COLO668 (cell line): ENCODE measurements around the gene PPP2R5C.
"Not testable (repeated sequence)": the region's sequence is repeated elsewhere in the genome, so short reads cannot be mapped to it uniquely, and the experiment has no call there.

Source experiments
- DNase-seq: peaks from one replicate; lab custom pipeline; 2025; ENCODE audit not compliant: unreplicated experiment; lab: John Stamatoyannopoulos, UW

The PPP2R5C gene

DNA sequence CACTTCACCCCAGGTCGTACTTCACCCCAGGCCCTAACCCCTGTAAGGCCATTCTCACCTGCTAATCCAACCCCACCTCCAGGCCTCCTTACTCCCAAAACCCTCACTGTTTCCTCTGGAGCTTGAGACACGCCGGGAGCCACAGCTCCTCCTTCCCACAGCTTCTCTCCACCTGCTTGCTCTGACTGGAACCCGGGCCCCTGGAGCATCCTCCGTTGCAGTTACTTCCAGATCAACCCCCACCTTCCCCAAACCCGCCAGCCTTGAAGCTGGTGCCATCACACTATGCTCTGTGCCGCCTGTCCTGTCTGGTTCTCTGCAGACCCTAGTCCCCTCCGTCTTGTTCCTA, 34.6 kb upstream of the PPP2R5C start:
- DNase-seq, result no peak

DNA sequence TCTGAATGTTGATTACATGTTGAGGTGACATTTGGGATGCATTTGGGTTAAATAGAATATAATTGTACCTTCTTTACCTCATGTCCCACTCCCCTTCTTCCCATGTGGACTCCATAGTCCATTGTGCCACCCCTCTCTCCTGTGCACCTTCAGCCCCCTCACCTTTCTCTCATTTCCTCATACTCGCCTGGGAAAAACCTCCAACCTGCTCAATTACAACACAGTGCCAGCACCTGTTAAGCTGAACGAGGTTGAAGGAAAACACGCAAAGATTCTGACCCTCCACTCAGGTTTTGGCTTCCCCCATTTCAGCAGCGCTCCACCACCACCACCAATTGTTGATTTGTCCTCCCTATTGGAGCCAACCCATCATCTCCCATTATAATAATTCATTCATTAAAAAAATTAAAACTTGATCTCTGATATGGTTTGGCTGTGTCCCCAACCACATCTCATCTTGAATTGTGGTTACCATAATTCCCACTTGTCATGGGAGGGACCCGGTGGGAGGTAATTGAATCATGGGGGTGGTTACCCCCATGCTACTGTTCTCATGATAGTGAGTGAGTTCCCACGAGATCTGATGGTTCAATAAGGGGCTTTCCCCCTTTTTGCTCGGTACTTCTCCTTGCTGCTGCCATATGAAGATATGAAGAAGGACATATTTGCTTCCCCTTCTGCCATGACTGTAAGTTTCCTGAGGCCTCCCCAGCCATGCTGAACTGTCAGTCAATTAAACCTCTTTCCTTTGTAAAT, 33.7 kb upstream of the PPP2R5C start:
- DNase-seq, result no peak

DNA sequence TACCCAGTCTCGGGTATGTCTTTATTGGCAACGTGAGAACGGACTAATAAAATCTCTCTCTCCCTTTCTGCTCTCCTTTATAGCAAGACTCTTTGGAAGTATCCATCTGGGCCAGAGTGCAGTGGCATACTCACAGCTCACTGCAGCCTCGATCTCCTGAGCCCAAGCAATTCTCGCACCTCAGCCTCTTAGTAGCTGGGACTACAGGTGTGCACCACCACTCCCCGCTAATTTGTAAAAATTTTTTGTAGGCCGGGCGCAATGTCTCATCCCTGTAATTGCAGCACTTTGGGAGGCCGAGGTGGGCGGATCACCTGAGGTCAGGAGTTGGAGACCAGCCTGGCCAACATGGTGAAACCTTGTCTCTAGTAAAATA, 33.2 kb upstream of the PPP2R5C start:
- no peak for DNase-seq

DNA sequence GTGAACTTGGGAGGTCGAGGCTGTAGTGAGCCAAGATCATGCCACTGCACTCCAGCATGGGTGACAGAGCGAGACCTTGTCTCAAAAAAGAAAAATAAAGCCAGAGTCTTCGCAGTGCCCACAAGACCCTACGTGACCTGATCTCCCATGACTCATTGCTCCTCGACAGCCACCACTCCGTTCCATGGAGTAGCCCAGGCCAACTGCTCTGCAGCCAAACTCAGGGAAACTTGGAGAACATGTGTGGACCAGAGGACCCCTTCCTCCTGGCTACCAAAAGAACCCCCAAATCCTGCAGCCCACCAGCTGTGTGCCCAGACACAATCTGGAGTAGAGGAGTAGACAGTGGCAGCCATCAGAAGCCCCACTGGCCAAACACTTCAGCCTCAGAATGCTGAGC, 32.1 kb upstream of the PPP2R5C start:
- DNase-seq, result no peak

DNA sequence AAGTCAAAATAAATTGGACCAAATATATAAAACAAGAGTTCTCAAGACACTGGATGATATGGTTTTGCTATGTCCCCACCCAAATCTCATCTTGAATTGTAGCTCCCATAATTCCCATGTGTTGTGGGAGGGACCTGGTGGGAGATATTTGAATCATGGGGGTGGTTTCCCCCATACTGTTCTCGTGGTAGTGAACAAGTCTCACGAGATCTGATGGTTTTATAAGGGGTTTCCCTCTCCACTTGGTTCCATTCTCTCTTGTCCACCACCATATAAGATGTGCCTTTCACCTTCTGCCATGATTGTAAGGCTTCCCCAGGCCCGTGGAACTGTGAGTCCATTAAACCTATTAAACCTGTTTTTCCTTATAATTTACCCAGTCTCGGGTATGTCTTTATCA, 31.4 kb upstream of the PPP2R5C start:
- not testable (repeated sequence) for DNase-seq

DNA sequence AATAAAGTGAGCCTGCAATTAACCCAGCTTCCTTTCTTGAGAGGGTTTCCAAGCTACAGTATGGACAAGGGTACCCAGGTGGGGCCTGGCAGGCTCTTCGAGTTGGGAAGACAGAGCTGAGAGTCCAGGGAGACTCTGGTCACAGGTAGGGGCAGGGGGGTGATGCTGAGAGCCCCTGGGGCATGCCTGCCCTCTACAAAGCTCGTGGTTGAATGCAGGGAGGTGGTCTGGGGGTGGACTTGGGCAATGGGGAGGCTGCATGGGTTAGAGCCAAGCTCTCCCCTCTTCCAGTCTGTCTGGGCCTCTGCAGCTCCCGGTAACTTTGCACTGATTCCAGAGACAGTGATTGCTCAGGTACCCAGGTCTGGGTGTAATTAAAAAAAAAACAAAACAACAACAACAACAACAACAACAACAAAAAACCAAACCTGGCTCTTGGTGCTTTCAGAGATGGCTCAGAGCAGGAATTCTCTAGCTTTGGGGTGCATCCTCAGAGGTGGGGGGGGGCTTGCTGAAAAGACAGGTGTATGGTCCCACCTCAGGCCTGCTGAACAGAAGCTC, 30.8 kb upstream of the PPP2R5C start:
- DNase-seq, result no peak

DNA sequence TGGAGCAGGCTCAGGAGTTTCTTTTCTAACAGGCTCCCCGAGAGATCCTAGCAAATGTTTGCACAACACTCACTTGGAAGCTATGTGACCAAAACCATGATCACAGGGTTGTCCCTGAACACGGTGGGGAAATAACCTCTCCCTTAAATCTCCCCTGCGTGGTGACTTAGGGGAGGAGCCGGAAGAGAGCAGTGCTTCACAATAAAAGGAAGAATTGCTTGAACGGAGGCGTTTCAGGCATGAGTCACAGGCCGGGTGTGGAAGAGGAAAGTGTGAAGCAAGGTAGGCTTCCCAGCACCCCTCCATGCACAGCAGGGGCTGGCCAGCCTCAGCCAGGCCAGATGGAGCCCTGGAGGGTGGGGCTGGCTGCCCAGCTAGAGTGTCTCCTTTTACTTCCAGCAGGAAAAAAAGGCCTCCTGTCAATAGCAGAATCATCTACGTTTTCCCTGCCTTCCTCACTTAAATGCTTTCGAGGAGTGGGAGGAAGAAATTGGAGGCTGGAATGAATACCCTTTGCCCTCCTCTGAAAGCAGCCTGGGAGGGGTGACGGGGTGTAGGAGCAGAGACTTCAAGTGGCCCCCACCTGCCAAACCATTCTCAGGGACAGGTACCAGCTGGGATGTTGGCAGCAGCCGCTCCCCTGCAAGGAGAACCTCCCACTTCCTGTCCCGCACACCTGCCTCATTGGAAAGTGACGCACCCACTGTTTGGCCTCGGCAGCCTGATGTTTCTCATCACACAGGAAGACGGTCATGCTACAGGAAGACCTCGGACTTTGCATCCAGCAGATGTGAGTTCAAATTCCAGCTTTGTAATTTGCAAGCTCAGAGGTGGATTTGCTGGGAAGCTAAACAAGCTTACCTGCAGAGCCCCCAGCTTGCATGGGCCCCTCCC, 30.1 kb upstream of the PPP2R5C start:
- DNase-seq, result peak; percentile 93

DNA sequence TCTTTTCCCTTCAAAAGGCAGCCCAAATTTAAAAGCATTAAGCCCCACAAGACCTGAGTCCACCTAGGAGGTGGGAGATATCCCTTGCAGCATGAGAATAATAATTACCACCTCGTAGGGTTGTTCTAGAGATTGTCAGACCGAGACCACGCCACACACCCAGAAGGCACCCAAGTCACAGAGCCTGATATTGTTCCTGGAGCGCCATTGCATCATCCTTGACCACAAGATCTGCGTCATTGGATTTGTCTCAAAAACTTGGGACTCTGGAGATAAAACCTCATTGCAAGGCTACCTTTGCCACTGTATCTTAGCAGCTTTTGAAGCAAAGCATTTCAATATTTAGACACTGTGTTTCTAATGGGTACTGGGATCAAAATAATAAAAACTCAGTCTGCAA, 29.4 kb upstream of the PPP2R5C start:
- no peak for DNase-seq

DNA sequence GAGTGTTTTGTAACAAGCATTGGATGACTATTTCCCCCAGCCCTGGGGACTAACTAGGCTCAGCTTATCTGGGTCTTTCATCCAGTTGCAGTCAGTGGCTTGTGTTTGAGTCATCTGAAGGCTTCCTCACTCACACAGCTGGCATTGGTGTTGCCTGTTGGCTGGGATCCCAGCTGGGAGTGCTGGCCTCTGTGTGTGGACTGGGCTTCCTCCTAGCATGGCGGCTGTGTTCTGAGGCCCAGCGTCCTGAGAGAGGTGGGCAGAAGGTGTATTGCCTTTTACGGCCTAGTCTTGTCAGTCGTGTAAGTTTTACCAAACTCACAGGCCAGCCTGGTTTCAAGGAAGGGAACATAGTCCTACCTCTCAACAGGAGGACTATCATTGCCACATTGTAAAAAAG, 28.3 kb upstream of the PPP2R5C start:
- DNase-seq, result no peak

DNA sequence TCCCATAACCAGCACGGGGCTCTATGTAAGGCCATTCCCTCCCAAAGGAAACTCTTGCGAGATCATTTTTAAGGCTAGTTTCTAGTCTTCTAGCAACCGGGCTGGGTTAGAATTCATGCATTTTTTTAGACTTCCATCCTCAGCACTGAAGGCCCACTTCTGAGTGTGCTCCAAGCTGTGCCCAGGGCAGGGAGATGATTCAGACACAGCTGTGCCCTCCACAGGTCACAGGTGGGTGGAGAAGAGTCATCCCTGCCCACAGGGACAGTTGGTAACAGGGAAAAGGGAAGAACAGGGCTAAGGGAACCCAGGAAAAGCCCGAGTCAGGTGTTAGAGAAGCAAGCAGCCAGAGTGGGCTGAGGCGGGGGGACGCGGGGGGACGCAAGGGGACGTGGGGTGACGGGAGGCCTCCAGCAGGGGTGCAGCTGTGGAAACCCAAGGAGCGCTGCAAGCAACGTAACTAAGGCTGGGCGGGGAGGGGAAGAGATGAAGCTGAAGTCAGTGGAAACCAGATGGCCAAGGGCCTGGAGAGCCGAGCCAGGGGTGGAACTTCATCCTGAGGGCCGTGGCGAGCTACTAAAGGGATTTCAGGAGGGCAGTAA, 27.2 kb upstream of the PPP2R5C start:
- no peak for DNase-seq

DNA sequence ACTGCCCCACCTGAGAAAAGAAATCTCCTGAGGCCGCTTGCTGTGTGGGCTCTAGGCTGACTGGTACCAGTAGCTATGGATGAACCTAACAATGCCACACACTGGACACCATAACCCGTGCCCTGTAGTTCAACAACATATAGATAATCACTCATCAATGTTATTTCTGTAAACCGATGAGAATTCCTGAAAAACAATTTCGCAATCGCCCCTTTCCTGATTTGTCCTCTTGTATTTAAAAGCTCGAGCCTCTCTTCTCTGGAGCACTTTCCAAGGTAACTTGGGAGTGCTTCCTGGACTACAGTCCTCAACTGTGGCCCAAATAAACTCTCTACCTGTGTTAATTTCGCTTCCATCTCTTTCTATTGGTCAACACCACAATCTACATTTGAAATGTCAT, 26.1 kb upstream of the PPP2R5C start:
- DNase-seq, result no peak

DNA sequence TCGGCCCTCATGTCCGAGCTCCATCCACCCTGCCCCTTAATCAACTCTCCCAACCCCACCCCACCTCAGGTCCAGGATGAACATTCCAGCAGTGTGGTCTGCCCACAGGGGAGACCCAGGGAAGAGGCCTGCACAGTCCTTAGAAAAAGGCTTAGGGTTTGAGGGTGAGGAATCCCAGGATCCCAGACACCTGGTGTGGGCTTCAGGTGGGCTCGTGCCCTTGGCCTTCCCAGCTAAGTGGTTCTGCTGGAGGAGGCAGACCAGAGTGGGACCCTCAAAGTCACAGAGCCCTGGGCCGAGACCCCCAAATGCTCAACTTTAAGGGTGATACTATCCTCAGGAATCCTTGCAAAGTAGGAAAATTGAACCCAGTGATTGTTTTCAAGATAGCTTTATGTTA, 25.4 kb upstream of the PPP2R5C start:
- no peak for DNase-seq

DNA sequence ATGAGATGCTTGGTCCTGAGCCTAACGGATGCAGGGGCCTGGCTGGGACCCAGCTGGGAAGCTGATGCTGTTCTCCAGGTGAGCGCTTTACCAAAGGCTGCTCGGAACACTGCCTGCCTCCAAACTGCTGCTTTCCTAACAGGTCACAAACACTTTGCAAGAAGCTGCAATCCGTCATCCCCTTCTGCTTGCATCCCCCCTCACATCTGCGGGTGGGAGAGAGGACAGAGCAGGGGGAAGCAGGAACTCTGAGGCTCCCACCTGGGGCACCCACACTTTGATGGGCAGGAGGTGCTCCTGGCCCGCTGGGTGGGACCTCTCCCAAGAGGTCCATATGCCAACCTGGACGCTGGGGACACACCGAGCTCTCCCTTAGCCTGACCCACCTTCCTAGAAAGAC, 24.9 kb upstream of the PPP2R5C start:
- DNase-seq, result no peak

DNA sequence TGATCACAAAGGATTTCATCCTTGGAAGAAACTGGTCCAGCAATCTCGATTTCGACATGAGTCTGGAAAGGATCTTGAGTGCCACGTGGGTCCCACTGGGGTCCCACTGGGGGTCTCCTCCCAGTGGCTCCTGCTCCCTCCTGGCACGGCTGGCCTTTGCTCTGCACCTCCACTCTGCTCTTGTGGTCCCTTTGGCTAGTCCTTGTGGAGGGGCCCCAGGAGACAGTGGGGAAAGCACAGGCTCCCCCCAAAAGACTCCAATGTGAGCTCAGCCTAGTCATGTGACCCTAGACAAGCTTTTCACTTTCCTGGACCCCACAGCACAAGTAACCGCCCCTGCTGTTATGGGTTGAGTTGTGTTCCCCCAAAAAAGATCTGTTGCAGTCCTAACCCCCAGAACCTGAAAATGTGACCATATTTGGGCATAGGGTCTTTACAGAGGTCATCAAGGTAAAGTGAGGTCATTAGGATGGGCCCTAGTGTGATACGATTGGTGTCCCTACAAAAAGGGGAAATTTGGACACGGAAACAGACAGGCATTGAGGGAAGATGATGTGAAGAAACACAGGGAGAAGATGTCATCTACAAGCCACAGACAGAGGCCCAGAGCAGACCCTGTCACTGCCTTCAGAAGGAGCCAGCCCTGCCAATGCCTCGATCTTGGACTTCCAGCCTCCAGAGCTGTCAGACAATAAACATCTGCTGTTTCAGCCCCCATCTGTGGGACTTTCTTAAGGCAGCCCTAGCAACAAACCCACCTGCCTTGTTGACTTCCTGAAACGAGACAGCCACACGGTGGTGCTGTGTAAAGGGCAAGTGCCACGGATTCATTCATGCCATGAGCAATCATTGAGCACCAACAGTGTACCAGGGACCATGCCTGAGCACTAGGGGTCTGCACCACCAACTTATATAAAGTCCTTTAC, 23.8 kb upstream of the PPP2R5C start:
- DNase-seq, result no peak

DNA sequence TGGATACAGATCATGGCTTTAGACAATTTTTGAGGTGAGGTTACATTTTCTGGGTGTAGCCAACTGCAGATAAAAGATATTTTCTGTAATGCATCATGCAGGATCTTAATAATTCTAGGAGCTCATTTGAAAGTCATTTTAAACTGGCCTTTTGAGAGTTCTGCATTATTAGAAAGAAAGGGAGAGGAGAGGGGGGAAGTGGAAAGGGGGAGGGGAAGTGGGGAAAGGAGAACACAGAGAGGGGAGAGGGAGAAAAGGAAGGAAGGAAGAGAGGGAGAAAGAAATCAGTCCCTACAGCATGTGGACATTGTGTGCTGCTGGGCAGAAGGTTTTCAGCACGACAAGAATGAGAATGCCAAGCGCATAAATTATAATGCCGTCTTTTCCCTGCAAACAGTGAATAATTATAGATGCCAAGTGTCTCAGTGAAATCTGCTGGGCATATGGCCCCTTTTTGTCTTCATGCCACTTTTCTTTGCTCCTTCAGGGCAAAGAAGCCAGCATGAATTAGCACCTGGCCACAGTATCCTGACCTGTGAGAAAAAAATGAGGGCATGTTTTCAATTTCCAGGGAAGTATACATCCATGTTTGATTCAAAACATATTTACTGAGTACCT, 22.7 kb upstream of the PPP2R5C start:
- DNase-seq, result no peak

DNA sequence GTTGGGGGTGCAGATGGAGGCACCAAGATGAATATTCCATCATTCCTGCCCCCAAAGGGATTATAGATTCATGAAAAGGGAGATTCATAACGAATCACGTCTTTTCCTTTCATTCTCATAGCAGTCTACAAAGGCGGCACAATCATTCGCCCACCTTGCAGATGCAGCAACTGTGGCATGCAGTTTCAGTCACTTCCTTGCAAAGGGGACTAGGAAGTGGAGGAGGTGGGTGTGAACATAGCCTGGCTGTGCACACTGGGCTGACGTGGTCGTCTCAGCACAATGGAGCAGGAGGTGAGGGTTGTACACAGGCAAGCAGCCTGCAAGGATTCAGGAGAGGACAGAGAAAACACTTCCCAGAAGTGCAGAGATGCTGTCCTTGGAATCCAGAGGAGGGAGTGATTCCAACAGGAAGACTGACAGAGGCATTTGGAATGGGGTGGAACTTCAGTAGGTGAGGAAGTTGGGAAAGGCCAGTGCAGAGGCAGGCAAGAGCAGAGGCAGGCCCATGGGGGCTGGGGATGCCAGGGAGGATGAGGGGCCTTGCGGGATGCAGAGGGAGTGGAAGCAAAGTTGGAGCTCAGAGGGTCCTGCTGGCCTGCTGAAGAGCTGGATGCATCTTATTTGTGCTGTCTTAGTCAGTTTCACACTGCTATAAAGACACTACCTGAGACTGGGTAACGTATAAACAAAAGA, 21.9 kb upstream of the PPP2R5C start:
- no peak for DNase-seq

DNA sequence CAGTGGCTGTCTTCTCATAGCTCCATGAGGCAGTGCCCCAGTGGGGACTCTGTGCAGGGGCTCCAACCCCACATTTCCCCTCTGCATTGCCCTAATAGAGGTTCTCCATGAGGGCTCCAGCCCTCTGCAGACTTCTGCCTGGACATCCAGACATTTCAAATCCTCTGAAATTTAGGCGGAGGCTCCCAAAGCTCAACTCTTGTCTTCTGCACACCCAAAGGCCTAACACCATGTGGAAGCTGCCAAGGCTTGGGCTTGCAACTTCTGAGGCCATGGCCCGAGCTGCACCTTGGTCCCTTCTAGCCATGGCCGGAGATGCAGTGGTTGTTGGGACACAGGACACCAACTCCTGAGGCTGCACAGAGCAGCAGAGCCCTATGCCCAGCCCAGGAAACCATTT, 20.5 kb upstream of the PPP2R5C start:
- DNase-seq, result no peak

DNA sequence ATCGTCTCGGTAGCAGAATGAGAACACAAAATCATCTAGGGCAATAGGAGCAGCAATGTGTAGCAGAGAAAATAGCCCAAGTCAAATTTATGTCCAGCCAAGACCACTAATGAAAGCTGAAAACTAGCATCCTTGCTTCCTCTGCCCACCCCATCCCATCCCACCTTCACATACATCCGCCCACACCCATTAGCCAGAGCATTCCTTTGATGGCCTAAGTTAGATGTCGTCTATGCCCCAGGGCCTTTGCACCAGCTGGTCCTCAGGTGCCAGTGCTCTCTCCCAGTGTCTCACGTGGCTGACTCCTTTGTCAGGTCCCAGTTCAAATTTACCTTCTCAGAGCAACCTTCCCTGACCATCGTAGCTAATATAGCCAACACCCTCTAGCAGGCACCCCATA, 17.8 kb upstream of the PPP2R5C start:
- no peak for DNase-seq

DNA sequence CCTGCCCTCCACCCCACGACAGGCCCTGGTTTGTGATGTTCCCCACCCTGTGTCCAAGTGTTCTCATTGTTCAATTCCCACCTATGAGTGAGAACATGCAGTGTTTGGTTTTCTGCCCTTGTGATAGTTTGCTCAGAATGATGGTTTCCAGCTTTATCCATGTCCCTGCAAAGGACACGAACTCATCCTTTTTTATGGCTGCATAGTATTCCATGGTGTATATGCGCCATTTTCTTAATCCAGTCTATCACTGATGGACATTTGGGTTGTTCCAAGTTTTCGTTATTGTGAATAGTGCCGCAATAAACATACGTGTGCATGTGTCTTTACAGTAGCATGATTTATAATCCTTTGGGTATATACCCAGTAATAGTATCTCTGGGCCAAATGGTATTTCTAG, 17.1 kb upstream of the PPP2R5C start:
- not testable (repeated sequence) for DNase-seq

DNA sequence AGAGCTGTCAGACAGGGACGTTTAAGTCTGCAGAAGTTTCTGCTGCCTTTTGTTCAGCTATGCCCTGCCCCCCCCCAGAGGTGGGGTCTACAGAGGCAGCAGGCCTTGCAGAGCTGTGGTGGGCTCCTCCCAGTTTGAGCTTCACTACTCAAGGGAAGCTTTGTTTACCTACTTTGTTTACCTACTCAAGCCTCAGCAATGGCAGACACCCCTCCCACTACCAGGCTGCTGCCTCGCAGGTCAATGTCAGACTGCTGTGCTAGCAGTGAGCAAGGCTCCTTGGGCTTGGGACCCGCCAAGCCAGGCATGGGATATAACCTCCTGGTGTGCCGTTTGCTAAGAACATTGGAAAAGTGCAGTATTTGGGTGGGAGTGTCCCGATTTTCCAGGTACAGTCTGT, 11.8 kb upstream of the PPP2R5C start:
- not testable (repeated sequence) for DNase-seq
